Neural cell (in vitro differentiated cells): ENCODE data around the gene C3orf49. TPM values are rescaled to one million over a fixed set of nuclear protein-coding genes. Genes with fewer than 3 reads are reported as not detected.

Source experiments
- H2AFZ ChIP-seq: fragments of 200-600, 300-800 bp; sonication (generic), shearing (Covaris generic); 2 replicates; pipeline ENCODE4 v1.6.0; 2014; ENCODE audit warnings: low read depth, mild to moderate bottlenecking, antibody characterized with exemption, low read length, moderate library complexity
- H3F3A ChIP-seq: fragments of 200-600 bp; shearing (Covaris generic); 2 replicates; pipeline ENCODE4 v1.6.1; 2016; ENCODE audit warnings: mild to moderate bottlenecking, moderate library complexity, mixed read lengths, antibody characterized with exemption, low read length; ENCODE audit not compliant: insufficient read depth, poor library complexity, severe bottlenecking
- H3K27ac ChIP-seq: fragments of 200-600, 300-800 bp; sonication (generic), shearing (Covaris generic); 2 replicates; pipeline ENCODE4 v1.5.1; 2014; ENCODE audit warnings: mild to moderate bottlenecking, low read length, moderate library complexity
- H3K27me3 ChIP-seq: fragments of 300-800, 200-600 bp; sonication (generic), shearing (Covaris generic); 2 replicates; pipeline ENCODE4 v1.6.0; 2014; ENCODE audit warnings: mild to moderate bottlenecking, low read depth, low read length, moderate library complexity; ENCODE audit not compliant: insufficient read depth
- H3K36me3 ChIP-seq: fragments of 300-800, 200-600 bp; sonication (generic), shearing (Covaris generic); 2 replicates; pipeline ENCODE4 v1.5.1; 2014; ENCODE audit warnings: mild to moderate bottlenecking, antibody characterized with exemption, low read length, moderate library complexity; ENCODE audit not compliant: insufficient read depth
- H3K4me2 ChIP-seq: fragments of 300-800, 200-600 bp; sonication (generic), shearing (Covaris generic); 2 replicates; pipeline ENCODE4 v1.6.0; 2014; ENCODE audit warnings: mild to moderate bottlenecking, low read length
- H3K4me3 ChIP-seq: fragments of 300-800, 200-600 bp; sonication (generic), shearing (Covaris generic); 2 replicates; pipeline ENCODE4 v1.5.1; 2014; ENCODE audit warnings: mild to moderate bottlenecking, low read length, moderate library complexity
- H3K79me2 ChIP-seq: fragments of 200-600 bp; shearing (Covaris generic); replicated peaks from 2 replicates; pipeline ENCODE4 v1.6.0; 2014; ENCODE audit warnings: mild to moderate bottlenecking, low read length, moderate library complexity; ENCODE audit not compliant: insufficient read depth
- H3K9ac ChIP-seq: fragments of 300-800, 200-600 bp; sonication (generic), shearing (Covaris generic); 2 replicates; pipeline ENCODE4 v1.6.1; 2016; ENCODE audit warnings: mild to moderate bottlenecking, low read length, mixed read lengths
- H3K9me2 ChIP-seq: fragments of 200-600 bp; shearing (Covaris generic); 2 replicates; pipeline ENCODE4 v1.6.1; 2016; ENCODE audit warnings: mild to moderate bottlenecking, low read length, mixed read lengths; ENCODE audit not compliant: insufficient read depth
- H3K9me3 ChIP-seq: fragments of 200-600, 300-800 bp; sonication (generic), shearing (Covaris generic); 2 replicates; pipeline ENCODE4 v1.6.1; 2016; ENCODE audit warnings: mild to moderate bottlenecking, mixed run types, low read length, moderate library complexity, mixed read lengths
- H4K20me1 ChIP-seq: fragments of 200-600 bp; shearing (Covaris generic); 2 replicates; pipeline ENCODE4 v1.6.1; 2016; ENCODE audit warnings: mild to moderate bottlenecking, mixed run types; ENCODE audit not compliant: insufficient read depth
- CTCF ChIP-seq: fragments of 450-650 bp; IDR thresholded peaks from 2 replicates; pipeline ENCODE4 v1.5.1; 2014; ENCODE audit warnings: antibody characterized with exemption, mild to moderate bottlenecking, moderate library complexity; ENCODE audit not compliant: poor library complexity, severe bottlenecking
- EP300 ChIP-seq: fragments of 450-650 bp; conservative IDR thresholded peaks from 2 replicates; pipeline ENCODE4 v1.6.1; 2014; ENCODE audit warnings: antibody characterized with exemption, mild to moderate bottlenecking, moderate library complexity; ENCODE audit not compliant: poor library complexity, severe bottlenecking
- EZH2 ChIP-seq: fragments of 200-600, 300-800 bp; shearing (Covaris generic), sonication (generic); IDR thresholded peaks from 2 replicates; pipeline ENCODE4 v1.6.1; 2014; ENCODE audit warnings: antibody characterized with exemption, low read length, borderline replicate concordance, mild to moderate bottlenecking; ENCODE audit not compliant: insufficient read depth, poor library complexity, severe bottlenecking
- MXI1 ChIP-seq: fragments of 450-650 bp; conservative IDR thresholded peaks from 2 replicates; pipeline ENCODE4 v1.6.1; 2014; ENCODE audit warnings: antibody characterized with exemption, mild to moderate bottlenecking; ENCODE audit not compliant: poor library complexity, severe bottlenecking
- POLR2AphosphoS5 ChIP-seq: IDR thresholded peaks from 2 replicates; pipeline ENCODE4 v1.6.1; 2012
- RAD21 ChIP-seq: fragments of 450-650 bp; conservative IDR thresholded peaks from 2 replicates; pipeline ENCODE4 v1.6.1; 2014; ENCODE audit warnings: antibody characterized with exemption, mild to moderate bottlenecking, moderate library complexity
- REST ChIP-seq: IDR thresholded peaks from 2 replicates; pipeline ENCODE4 v1.6.1; 2012; ENCODE audit warnings: borderline replicate concordance
- SMC3 ChIP-seq: fragments of 450-650 bp; conservative IDR thresholded peaks from 2 replicates; pipeline ENCODE4 v1.6.1; 2014; ENCODE audit warnings: antibody characterized with exemption, mild to moderate bottlenecking, moderate library complexity; ENCODE audit not compliant: poor library complexity
- TAF1 ChIP-seq: IDR thresholded peaks from 2 replicates; pipeline ENCODE4 v1.6.1; 2012; ENCODE audit warnings: low read depth
- polyA plus RNA-seq: library from polyadenylated mRNA; depleted of rRNA; stranded (reverse); fragments of >200 nt; gene quantifications from 2 replicates; pipeline ENCODE4 v1.2.3, GENCODE V29; 2014

Gene C3orf49
- polyA plus RNA-seq, 1 donor from 2014 or later = not detected

- Histone ChIP-seq H3K4me3 (no peak overlapping the region), H3K4me2 (no peak overlapping the region), H3K9ac (no peak overlapping the region), H3K27ac (no peak overlapping the region), H4K20me1 (no peaks in the 10 kb centered on the region), H3F3A (no peaks in the 10 kb centered on the region), H3K79me2 (no peaks in the 10 kb centered on the region), H3K27me3 (no peaks in the 10 kb centered on the region), H3K9me3 (no peaks in the 10 kb centered on the region), H2AFZ (no peak overlapping the region), H3K36me3 (no peaks in the 10 kb centered on the region), H3K9me2 (no peaks in the 10 kb centered on the region)
- TF ChIP-seq POLR2AphosphoS5 (no peak), SMC3 (no peak)
These were observed 28.8 kb downstream of the C3orf49 start for GRCh38 chr3:63847718-63848450.

- Histone ChIP-seq H2AFZ (no peak overlapping the region), H3F3A (no peaks in the 10 kb centered on the region), H3K36me3 (no peaks in the 10 kb centered on the region), H3K27me3 (no peaks in the 10 kb centered on the region), H3K79me2 (no peaks in the 10 kb centered on the region), H4K20me1 (no peaks in the 10 kb centered on the region), H3K4me2 (no peak overlapping the region), H3K27ac (no peak overlapping the region), H3K4me3 (no peak overlapping the region), H3K9me2 (no peaks in the 10 kb centered on the region), H3K9me3 (no peaks in the 10 kb centered on the region), H3K9ac (no peak overlapping the region)
- TF ChIP-seq EZH2 (no peak), POLR2AphosphoS5 (no peak)
These were observed 30.1 kb downstream of the C3orf49 start for GRCh38 chr3:63849175-63849574.

GRCh38 chr3:63851287-63851686 lies 32.2 kb downstream of the C3orf49 start:
- Histone ChIP-seq H2AFZ (no peak overlapping the region), H3K9me3 (no peaks in the 10 kb centered on the region), H3K9me2 (no peaks in the 10 kb centered on the region), H3K9ac (no peak overlapping the region), H3K79me2 (no peaks in the 10 kb centered on the region), H3F3A (no peaks in the 10 kb centered on the region), H3K4me2 (no peak overlapping the region), H3K27ac (no peak overlapping the region), H3K27me3 (no peaks in the 10 kb centered on the region), H4K20me1 (no peaks in the 10 kb centered on the region), H3K36me3 (no peaks in the 10 kb centered on the region), H3K4me3 (no peak overlapping the region)
- TF ChIP-seq CTCF = no peak
- TF ChIP-seq REST = no peak
- no peak for TF ChIP-seq EP300
- no peak for TF ChIP-seq RAD21
- TF ChIP-seq POLR2AphosphoS5 = no peak
- no peak for TF ChIP-seq EZH2
- no peak for TF ChIP-seq MXI1
- TF ChIP-seq SMC3 = no peak
- TF ChIP-seq TAF1 = no peak
